NCI-H2227 (cell line): ENCODE results near the gene TTC28.
"Not testable (repeated sequence)": the region's sequence is repeated elsewhere in the genome, so short reads cannot be mapped to it uniquely, and the experiment has no call there.

ENCODE experiments used
- DNase-seq: peaks from one replicate; lab custom pipeline; 2025; ENCODE audit not compliant: unreplicated experiment; lab: John Stamatoyannopoulos, UW

TTC28 gene

GRCh38 chr22:28497188-28497587 is 182.5 kb downstream of the TTC28 start:
- DNase-seq = no peak

- DNase-seq = not testable (repeated sequence)
Observed at GRCh38 chr22:28491289-28491688, 188.4 kb downstream of the TTC28 start.

- DNase-seq = no peak
Observed at GRCh38 chr22:28488825-28489224, 190.8 kb downstream of the TTC28 start.

GRCh38 chr22:28484662-28485061 is 195.0 kb downstream of the TTC28 start:
- DNase-seq = no peak

GRCh38 chr22:28481725-28482124 is 197.9 kb downstream of the TTC28 start:
- no peak for DNase-seq

- no peak for DNase-seq
Observed at GRCh38 chr22:28480000-28480715, 199.5 kb downstream of the TTC28 start.

- DNase-seq = no peak
Observed at GRCh38 chr22:28478564-28478963, 201.1 kb downstream of the TTC28 start.

- no peak for DNase-seq
Observed at GRCh38 chr22:28477556-28477955, 202.1 kb downstream of the TTC28 start.

GRCh38 chr22:28474330-28474729 is 205.3 kb downstream of the TTC28 start:
- no peak for DNase-seq

GRCh38 chr22:28473258-28473657 is 206.4 kb downstream of the TTC28 start:
- no peak for DNase-seq

- not testable (repeated sequence) for DNase-seq
Observed at GRCh38 chr22:28467055-28467454, 212.6 kb downstream of the TTC28 start.

- no peak for DNase-seq
Observed at GRCh38 chr22:28466399-28466798, 213.2 kb downstream of the TTC28 start.

GRCh38 chr22:28465841-28466240 is 213.8 kb downstream of the TTC28 start:
- no peak for DNase-seq

- no peak for DNase-seq
Observed at GRCh38 chr22:28464127-28464526, 215.5 kb downstream of the TTC28 start.

- not testable (repeated sequence) for DNase-seq
Observed at GRCh38 chr22:28463408-28463807, 216.2 kb downstream of the TTC28 start.

- DNase-seq = no peak
Observed at GRCh38 chr22:28462901-28463300, 216.7 kb downstream of the TTC28 start.

GRCh38 chr22:28462041-28462440 is 217.6 kb downstream of the TTC28 start:
- no peak for DNase-seq

GRCh38 chr22:28454431-28455064 is 225.1 kb downstream of the TTC28 start:
- no peak for DNase-seq

GRCh38 chr22:28450109-28450508 is 229.5 kb downstream of the TTC28 start:
- DNase-seq = no peak

GRCh38 chr22:28449041-28449440 is 230.6 kb downstream of the TTC28 start:
- DNase-seq = no peak

- peak; percentile 10 for DNase-seq
Observed at GRCh38 chr22:28448625-28449024, 231.0 kb downstream of the TTC28 start.

GRCh38 chr22:28444659-28445058 is 235.0 kb downstream of the TTC28 start:
- DNase-seq = no peak

- DNase-seq = peak; percentile 39
Observed at GRCh38 chr22:28443526-28443876, 236.1 kb downstream of the TTC28 start.
